GM12872 (cell line): Measurements from ENCODE around the gene KPNA6.

Source experiments
- CTCF ChIP-seq: IDR thresholded peaks from 3 replicates; pipeline ENCODE4 v1.5.1; 2011; ENCODE audit warnings: low read depth, mild to moderate bottlenecking, low read length, moderate library complexity; ENCODE audit not compliant: insufficient read depth

Gene KPNA6

GRCh38 chr1:32111040-32111623, 3.3 kb downstream of the KPNA6 start:
- TF ChIP-seq CTCF = no peak

DNA sequence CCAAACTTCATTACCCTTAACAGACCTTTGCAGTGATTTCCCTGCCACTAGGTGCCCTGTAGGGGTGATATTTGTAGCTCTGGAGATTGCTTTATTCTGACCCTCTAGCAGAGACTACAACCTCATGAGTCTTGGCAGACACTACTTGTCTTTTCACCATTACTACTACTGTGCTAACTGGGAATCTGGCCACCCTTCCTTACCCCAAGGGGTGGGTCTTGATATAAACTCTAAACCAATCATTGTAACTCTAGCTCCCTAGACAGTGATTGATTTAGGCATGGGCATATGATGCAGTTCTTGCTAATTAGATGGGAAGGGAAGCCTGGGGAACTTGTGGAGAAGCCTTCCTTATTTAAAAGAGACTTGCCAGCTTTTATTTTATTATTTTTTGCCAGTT, 3.9 kb downstream of the KPNA6 start:
- TF ChIP-seq CTCF = no peak

DNA sequence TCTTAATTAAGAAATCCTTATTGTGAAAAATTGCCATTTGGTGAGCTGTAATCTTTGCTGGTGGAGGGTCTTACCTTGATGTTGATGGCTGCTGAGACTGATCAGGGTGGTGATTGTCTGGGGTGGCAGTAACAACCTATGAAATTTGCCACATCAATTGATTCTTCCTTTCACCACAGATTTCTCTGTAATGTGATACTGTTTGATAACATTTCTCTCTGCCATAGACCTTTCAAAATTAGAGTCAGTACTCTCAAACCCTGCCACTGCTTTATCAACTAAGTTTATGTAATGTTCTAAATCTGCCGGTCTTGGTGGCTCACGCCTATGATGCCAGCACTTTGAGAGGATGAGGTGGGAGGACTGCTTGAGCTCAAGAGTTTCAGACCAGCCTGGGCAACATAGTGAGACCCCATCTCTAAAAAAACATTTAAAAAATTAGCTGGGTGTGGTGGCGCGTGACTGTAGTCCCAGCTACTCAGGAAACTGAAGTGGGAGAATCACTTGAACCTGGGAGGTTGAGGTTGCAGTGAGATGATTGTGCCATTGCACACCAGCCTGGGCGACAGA, 5.0 kb downstream of the KPNA6 start:
- TF ChIP-seq CTCF = no peak

- TF ChIP-seq CTCF = no peak
These were observed 6.6 kb downstream of the KPNA6 start for GRCh38 chr1:32114420-32114819.

GRCh38 chr1:32115496-32115895, 7.6 kb downstream of the KPNA6 start:
- no peak for TF ChIP-seq CTCF

DNA sequence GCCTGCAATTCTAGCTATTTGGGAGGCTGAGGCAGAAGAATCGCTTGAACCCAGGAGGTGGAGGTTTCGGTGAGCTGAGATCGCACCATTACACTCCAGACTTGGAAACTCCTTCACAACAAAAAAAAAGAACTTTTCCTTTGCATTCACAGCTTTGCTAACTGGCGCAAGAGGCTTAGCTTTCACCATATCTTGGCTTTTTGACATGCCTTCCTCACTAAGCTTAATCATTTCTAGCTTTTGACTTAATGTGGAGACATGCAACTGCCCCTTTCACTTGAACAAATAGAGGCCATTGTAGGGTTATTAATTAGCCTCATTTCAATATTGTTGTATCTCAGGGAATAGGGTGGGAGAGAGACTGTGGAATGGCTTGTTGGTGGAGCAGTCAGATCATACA, 8.7 kb downstream of the KPNA6 start:
- no peak for TF ChIP-seq CTCF

DNA sequence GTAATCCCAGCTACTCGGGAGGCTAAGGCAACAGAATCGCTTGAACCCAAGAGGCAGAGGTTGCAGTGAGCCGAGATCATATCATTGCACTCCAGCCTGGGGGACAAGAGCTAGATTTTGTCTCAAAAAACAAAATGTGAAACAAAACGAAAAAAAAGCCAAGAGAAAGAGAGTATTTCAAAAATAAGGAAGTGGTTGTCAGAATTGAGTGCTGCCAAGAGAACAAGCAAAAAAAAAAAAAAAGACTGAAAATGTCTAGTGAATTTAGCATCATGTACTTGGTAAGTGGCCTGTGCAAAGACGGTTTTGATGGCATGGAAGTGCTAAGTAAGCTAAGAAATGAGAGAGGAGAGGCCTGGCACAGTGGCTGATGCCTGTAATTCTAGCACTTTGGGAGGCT, 14.3 kb downstream of the KPNA6 start:
- TF ChIP-seq CTCF = no peak
